ENCODE results near the gene NYAP1.

GRCh38 chr7:100472121-100472851 is 11.4 kb upstream of the NYAP1 start:
- no peak for TF ChIP-seq POLR2A (IDR thresholded peaks at IDR 0.05)
- TF ChIP-seq, protein P1, sequence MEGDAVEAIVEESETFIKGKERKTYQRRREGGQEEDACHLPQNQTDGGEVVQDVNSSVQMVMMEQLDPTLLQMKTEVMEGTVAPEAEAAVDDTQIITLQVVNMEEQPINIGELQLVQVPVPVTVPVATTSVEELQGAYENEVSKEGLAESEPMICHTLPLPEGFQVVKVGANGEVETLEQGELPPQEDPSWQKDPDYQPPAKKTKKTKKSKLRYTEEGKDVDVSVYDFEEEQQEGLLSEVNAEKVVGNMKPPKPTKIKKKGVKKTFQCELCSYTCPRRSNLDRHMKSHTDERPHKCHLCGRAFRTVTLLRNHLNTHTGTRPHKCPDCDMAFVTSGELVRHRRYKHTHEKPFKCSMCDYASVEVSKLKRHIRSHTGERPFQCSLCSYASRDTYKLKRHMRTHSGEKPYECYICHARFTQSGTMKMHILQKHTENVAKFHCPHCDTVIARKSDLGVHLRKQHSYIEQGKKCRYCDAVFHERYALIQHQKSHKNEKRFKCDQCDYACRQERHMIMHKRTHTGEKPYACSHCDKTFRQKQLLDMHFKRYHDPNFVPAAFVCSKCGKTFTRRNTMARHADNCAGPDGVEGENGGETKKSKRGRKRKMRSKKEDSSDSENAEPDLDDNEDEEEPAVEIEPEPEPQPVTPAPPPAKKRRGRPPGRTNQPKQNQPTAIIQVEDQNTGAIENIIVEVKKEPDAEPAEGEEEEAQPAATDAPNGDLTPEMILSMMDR (IDR thresholded peaks at IDR 0.05): no peak

All from breast epithelium (tissue), 3 donors.